Transverse colon (tissue), 3 donors: ENCODE data around the gene NDNF.

Experiments
- EP300 ChIP-seq: sonication (generic); formaldehyde crosslinking; IDR thresholded peaks from one replicate; pipeline ENCODE4 v1.6.1; 2017; ENCODE audit warnings: antibody characterized with exemption, low read depth
- POLR2A ChIP-seq: fragments of 450-650 bp; IDR thresholded peaks from one replicate; pipeline ENCODE4 v1.6.1; 2016; ENCODE audit warnings: antibody characterized with exemption, mild to moderate bottlenecking, moderate library complexity
- TF ChIP-seq, protein P1 (sequence below), 5 experiments: fragments of 200-600 bp in 3 of 5; fragments of 450-650 bp in 2 of 5; sonication (generic) in 3 of 5; IDR thresholded peaks; 1 replicate in 2 of 5; 2 replicates in 3 of 5; pipeline ENCODE4 v1.5.1; 2016 to 2017; ENCODE audit warnings: antibody characterized with exemption in 5 of 5, inconsistent platforms in 3 of 5, mild to moderate bottlenecking in 2 of 5, moderate library complexity in 1 of 5

DNA sequence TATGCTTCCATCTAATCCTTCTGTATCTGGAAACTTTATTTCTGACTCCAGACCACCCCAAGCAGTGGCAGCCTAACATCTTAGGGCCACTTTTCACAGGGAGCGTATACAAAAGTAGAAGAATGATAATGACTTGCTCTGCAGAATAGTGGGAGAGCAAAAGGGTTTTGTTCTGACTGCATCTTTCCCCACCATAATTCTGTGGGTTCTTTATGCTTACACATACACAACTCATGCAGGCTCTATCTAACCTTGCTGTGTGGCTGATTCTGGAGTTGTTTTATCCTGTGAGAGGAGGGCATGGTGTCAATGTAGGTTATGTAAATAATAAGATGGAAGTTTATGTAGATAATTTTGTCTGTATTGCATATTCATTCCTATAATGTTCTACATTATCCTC, 42.4 kb upstream of the NDNF start:
- TF ChIP-seq EP300 (no peak), POLR2A (no peak)
- TF ChIP-seq, protein P1, sequence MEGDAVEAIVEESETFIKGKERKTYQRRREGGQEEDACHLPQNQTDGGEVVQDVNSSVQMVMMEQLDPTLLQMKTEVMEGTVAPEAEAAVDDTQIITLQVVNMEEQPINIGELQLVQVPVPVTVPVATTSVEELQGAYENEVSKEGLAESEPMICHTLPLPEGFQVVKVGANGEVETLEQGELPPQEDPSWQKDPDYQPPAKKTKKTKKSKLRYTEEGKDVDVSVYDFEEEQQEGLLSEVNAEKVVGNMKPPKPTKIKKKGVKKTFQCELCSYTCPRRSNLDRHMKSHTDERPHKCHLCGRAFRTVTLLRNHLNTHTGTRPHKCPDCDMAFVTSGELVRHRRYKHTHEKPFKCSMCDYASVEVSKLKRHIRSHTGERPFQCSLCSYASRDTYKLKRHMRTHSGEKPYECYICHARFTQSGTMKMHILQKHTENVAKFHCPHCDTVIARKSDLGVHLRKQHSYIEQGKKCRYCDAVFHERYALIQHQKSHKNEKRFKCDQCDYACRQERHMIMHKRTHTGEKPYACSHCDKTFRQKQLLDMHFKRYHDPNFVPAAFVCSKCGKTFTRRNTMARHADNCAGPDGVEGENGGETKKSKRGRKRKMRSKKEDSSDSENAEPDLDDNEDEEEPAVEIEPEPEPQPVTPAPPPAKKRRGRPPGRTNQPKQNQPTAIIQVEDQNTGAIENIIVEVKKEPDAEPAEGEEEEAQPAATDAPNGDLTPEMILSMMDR (IDR thresholded peaks at IDR 0.05): no peak
